IMR-90 (cell line): ENCODE measurements around the gene KL. TPM values are rescaled to one million over a fixed set of nuclear protein-coding genes. Genes with fewer than 3 reads are reported as not detected.

Experiments used
- ATAC-seq: fragments of 200-7000 bp; cut with Tn5 transposase; 2 replicates; pipeline ENCODE4 v1.9.1; 2020; ENCODE audit warnings: low read depth, mild to moderate bottlenecking, moderate library complexity
- BruUV-seq: library from RNA; stranded (reverse); fragments of 400-500 nt; replicated peaks from 2 replicates; lab custom pipeline; 2021; lab: Mats Ljungman, UMichigan
- CTCF ChIA-PET: fragments of 300-600 bp; formaldehyde crosslinking; extraction: SDS; loops from one replicate; lab custom pipeline; 2021; ENCODE audit warnings: antibody characterized with exemption; lab: Yijun Ruan, JAX
- POLR2A ChIA-PET: fragments of 300-600 bp; sonication (Branson Sonifier 250); formaldehyde crosslinking; loops from one replicate; lab custom pipeline; 2022; ENCODE audit warnings: antibody characterized with exemption; ENCODE audit not compliant: unreplicated experiment; lab: Charles Lee
- DNase-seq: peaks from one replicate; pipeline ENCODE4 v3.0.0; 2013
- H2AFZ ChIP-seq: replicated peaks from 2 replicates; pipeline ENCODE3; 2013; ENCODE audit warnings: low read length, mild to moderate bottlenecking; ENCODE audit not compliant: poor library complexity
- H2AK5ac ChIP-seq: 2 replicates; pipeline ENCODE4 v1.6.1; 2013; ENCODE audit warnings: low read depth, low read length, inconsistent platforms
- H2AK9ac ChIP-seq: replicated peaks from 2 replicates; pipeline ENCODE3; 2013; ENCODE audit warnings: mild to moderate bottlenecking, low read depth, low read length, moderate library complexity; ENCODE audit not compliant: poor library complexity
- H2BK120ac ChIP-seq: 2 replicates; pipeline ENCODE4 v1.6.1; 2013; ENCODE audit warnings: low read depth, low read length, inconsistent platforms
- H2BK15ac ChIP-seq: 3 replicates; pipeline ENCODE4 v1.6.1; 2013; ENCODE audit warnings: low read depth, low read length, inconsistent platforms
- H2BK20ac ChIP-seq: 2 replicates; pipeline ENCODE4 v1.6.1; 2013; ENCODE audit warnings: low read depth, mild to moderate bottlenecking, inconsistent platforms, low read length, moderate library complexity
- H2BK5ac ChIP-seq: 2 replicates; pipeline ENCODE4 v1.6.1; 2013; ENCODE audit warnings: mild to moderate bottlenecking, low read depth, low read length, inconsistent platforms; ENCODE audit not compliant: poor library complexity, severe bottlenecking
- H3K14ac ChIP-seq: replicated peaks from 2 replicates; pipeline ENCODE4 v1.6.1; 2013; ENCODE audit warnings: low read depth, low read length, inconsistent platforms
- H3K18ac ChIP-seq: 2 replicates; pipeline ENCODE4 v1.6.1; 2013; ENCODE audit warnings: low read depth, low read length, control low read depth
- H3K23ac ChIP-seq: 2 replicates; pipeline ENCODE4 v1.6.1; 2013; ENCODE audit warnings: low read depth, low read length, inconsistent platforms
- H3K27ac ChIP-seq: 2 replicates; pipeline ENCODE4 v1.5.1; 2013; ENCODE audit warnings: mild to moderate bottlenecking, control low read depth, low read length; ENCODE audit not compliant: insufficient read depth
- H3K27me3 ChIP-seq: 2 replicates; pipeline ENCODE4 v1.6.1; 2013; ENCODE audit warnings: low read length; ENCODE audit not compliant: control insufficient read depth, insufficient read depth
- H3K36me3 ChIP-seq: 2 replicates; pipeline ENCODE4 v1.6.1; 2013; ENCODE audit warnings: low read length, mixed read lengths; ENCODE audit not compliant: control insufficient read depth, insufficient read depth
- H3K4ac ChIP-seq: 2 replicates; pipeline ENCODE4 v1.6.1; 2013; ENCODE audit warnings: low read depth, low read length, inconsistent platforms
- H3K4me1 ChIP-seq: 2 replicates; pipeline ENCODE4 v1.6.1; 2013; ENCODE audit warnings: low read length, mixed read lengths; ENCODE audit not compliant: control insufficient read depth, insufficient read depth
- H3K4me2 ChIP-seq: 2 replicates; pipeline ENCODE4 v1.6.1; 2013; ENCODE audit warnings: low read depth, mild to moderate bottlenecking, control low read depth, low read length, moderate library complexity
- H3K4me3 ChIP-seq: 2 replicates; pipeline ENCODE4 v1.5.1; 2013; ENCODE audit warnings: low read depth, mild to moderate bottlenecking, control low read depth, low read length, moderate library complexity; ENCODE audit not compliant: insufficient read depth
- H3K56ac ChIP-seq: 2 replicates; pipeline ENCODE4 v1.6.1; 2013; ENCODE audit warnings: low read length, inconsistent platforms; ENCODE audit not compliant: insufficient read depth; ENCODE audit errors: extremely low read depth
- H3K79me1 ChIP-seq, 2 experiments: 2 replicates each; pipeline ENCODE4 v1.6.1; 2013; ENCODE audit warnings: low read length in 2 of 2, inconsistent platforms in 1 of 2, low read depth in 1 of 2
- H3K9ac ChIP-seq: 2 replicates; pipeline ENCODE4 v1.6.1; 2013; ENCODE audit warnings: low read depth, low read length, control low read depth
- H3K9me1 ChIP-seq: 2 replicates; pipeline ENCODE4 v1.6.1; 2013; ENCODE audit warnings: low read length, inconsistent platforms; ENCODE audit not compliant: insufficient read depth
- H3K9me3 ChIP-seq: 2 replicates; pipeline ENCODE4 v1.6.1; 2013; ENCODE audit warnings: low read length; ENCODE audit not compliant: control insufficient read depth, insufficient read depth
- H4K20me1 ChIP-seq: 2 replicates; pipeline ENCODE4 v1.6.1; 2013; ENCODE audit warnings: low read length, inconsistent platforms; ENCODE audit not compliant: insufficient read depth
- H4K5ac ChIP-seq: 2 replicates; pipeline ENCODE4 v1.6.1; 2013; ENCODE audit warnings: mild to moderate bottlenecking, low read depth, low read length, control low read depth
- H4K8ac ChIP-seq, 2 experiments: 2 replicates each; pipeline ENCODE4 v1.6.1; 2013; ENCODE audit warnings: low read depth in 2 of 2, low read length in 2 of 2, control low read depth in 1 of 2, inconsistent platforms in 1 of 2
- H4K91ac ChIP-seq: 2 replicates; pipeline ENCODE4 v1.6.1; 2013; ENCODE audit warnings: low read depth, low read length, inconsistent platforms; ENCODE audit not compliant: insufficient read depth
- BHLHE40 ChIP-seq: fragments of 150-350 bp; IDR thresholded peaks from 2 replicates; pipeline ENCODE4 v1.6.1; 2016; ENCODE audit warnings: mild to moderate bottlenecking, low read depth, low read length
- CEBPB ChIP-seq: IDR thresholded peaks from 2 replicates; pipeline ENCODE4 v1.6.1; 2012; ENCODE audit warnings: low read depth, low read length, improper control_type of control experiment
- CHD1 ChIP-seq: IDR thresholded peaks from 2 replicates; pipeline ENCODE4 v1.6.1; 2012; ENCODE audit warnings: low read depth, low read length, improper control_type of control experiment
- CTCF ChIP-seq: conservative IDR thresholded peaks from 2 replicates; pipeline ENCODE4 v1.5.1; 2012; ENCODE audit warnings: mild to moderate bottlenecking, low read depth, low read length, improper control_type of control experiment
- FOS ChIP-seq: fragments of 150-350 bp; IDR thresholded peaks from 2 replicates; pipeline ENCODE4 v1.6.1; 2016; ENCODE audit warnings: low read depth, low read length
- MAFK ChIP-seq: IDR thresholded peaks from 2 replicates; pipeline ENCODE4 v1.6.1; 2012; ENCODE audit warnings: low read depth, low read length, improper control_type of control experiment
- MAZ ChIP-seq: IDR thresholded peaks from 2 replicates; pipeline ENCODE4 v1.6.1; 2012; ENCODE audit warnings: low read depth, mild to moderate bottlenecking, low read length, improper control_type of control experiment, moderate library complexity, borderline replicate concordance
- MXI1 ChIP-seq: IDR thresholded peaks from 2 replicates; pipeline ENCODE4 v1.6.1; 2012; ENCODE audit warnings: low read depth, mild to moderate bottlenecking, low read length, moderate library complexity, borderline replicate concordance
- NFE2L2 ChIP-seq: fragments of 150-350 bp; IDR thresholded peaks from 2 replicates; pipeline ENCODE4 v1.6.1; 2016; ENCODE audit warnings: low read depth, mild to moderate bottlenecking, low read length
- POLR2A ChIP-seq: IDR thresholded peaks from 2 replicates; pipeline ENCODE4 v1.6.1; 2012; ENCODE audit warnings: mild to moderate bottlenecking, low read depth, low read length
- RAD21 ChIP-seq: IDR thresholded peaks from 2 replicates; pipeline ENCODE4 v1.6.1; 2012; ENCODE audit warnings: low read length, improper control_type of control experiment
- RCOR1 ChIP-seq: IDR thresholded peaks from 2 replicates; pipeline ENCODE4 v1.6.1; 2012; ENCODE audit warnings: mild to moderate bottlenecking, low read length, improper control_type of control experiment; ENCODE audit not compliant: insufficient replicate concordance
- RFX5 ChIP-seq: IDR thresholded peaks from 2 replicates; pipeline ENCODE4 v1.8.0; 2012; ENCODE audit warnings: low read depth, mild to moderate bottlenecking, low read length, moderate library complexity
- SMC3 ChIP-seq: fragments of 150-350 bp; IDR thresholded peaks from 2 replicates; pipeline ENCODE4 v1.6.1; 2016; ENCODE audit warnings: low read depth, mild to moderate bottlenecking, antibody characterized with exemption, low read length, moderate library complexity
- USF2 ChIP-seq: fragments of 150-350 bp; IDR thresholded peaks from 2 replicates; pipeline ENCODE4 v1.6.1; 2017; ENCODE audit warnings: mild to moderate bottlenecking, antibody characterized with exemption, low read length, low read depth
- WGBS, 2 experiments: methylation state at CpG; one replicate each; pipeline versions ENCODE4 v1.1.5 to v1.1.7; 2013; ENCODE audit warnings: missing lambda C conversion rate in 2 of 2; ENCODE audit not compliant: insufficient read length in 1 of 2; ENCODE audit errors: extremely low coverage in 2 of 2; 5-methylcytosine and 5-hydroxymethylcytosine counted together
- dilution Hi-C: fragments of 300-500 bp; cut with HindIII; formaldehyde crosslinking; loops from one replicate; pipeline ENCODE4 v1.14.3; 2018; ENCODE audit warnings: low sequenced_read_pairs; ENCODE audit not compliant: unreplicated experiment
- in situ Hi-C: fragments of 300-500 bp; cut with MboI; formaldehyde crosslinking; loops from 3 replicates; pipeline ENCODE4 v1.14.3; 2019; ENCODE audit warnings: low sequenced_read_pairs, inconsistent platforms, mixed read lengths
- intact Hi-C: fragments of 100-400 bp; cut with micrococcal nuclease; formaldehyde crosslinking; loops from 2 replicates; pipeline ENCODE4 v1.10.0; 2022
- polyA plus RNA-seq, 3 experiments: library from polyadenylated mRNA; depleted of rRNA; stranded (reverse); fragments of >200 nt; gene quantifications; 2 replicates each; pipeline ENCODE4 v1.2.3, GENCODE V29; 2012; ENCODE audit warnings: low replicate concordance in 1 of 3
- total RNA-seq: library from RNA; depleted of rRNA; stranded (reverse); fragments of >200 nt; gene quantifications from 2 replicates; pipeline ENCODE4 v1.2.3, GENCODE V29; 2012
- TF ChIP-seq, protein P1 (sequence below): fragments of 150-350 bp; IDR thresholded peaks from 2 replicates; pipeline ENCODE4 v1.6.1; 2016; ENCODE audit warnings: low read depth, mild to moderate bottlenecking, low read length, moderate library complexity, borderline replicate concordance

Gene KL
- total and polyA plus RNA-seq, 2 of the 4 experiments (the other 2 are of a cell fraction) = not detected

- no peak overlapping the region for H2BK5ac ChIP-seq
- DNase-seq (no peak), ATAC-seq (no peak)
- POLR2A ChIA-PET = no interaction called here
- H3K4me1 ChIP-seq = no peaks in the 10 kb centered on the region
- no peaks in the 10 kb centered on the region for H3K79me1 ChIP-seq
- no CpG with 5 or more reads among the region's 3 CpGs for WGBS, 2 experiments
- no peak overlapping the region for H2AFZ ChIP-seq
- in situ Hi-C loops (no loop called here), intact Hi-C loops (no loop called here), dilution Hi-C loops (no loop called here)
- no peak overlapping the region for H4K5ac ChIP-seq
- no peak overlapping the region for H4K91ac ChIP-seq
- BruUV-seq = no TSS peak
- no peak overlapping the region for H3K23ac ChIP-seq
- H3K4me2 ChIP-seq = no peak overlapping the region
- H2BK15ac ChIP-seq = no peak overlapping the region
- TF ChIP-seq NFE2L2 (no peak), POLR2A (no peak), RFX5 (no peak), MAFK (no peak), SMC3 (no peak), FOS (no peak), CEBPB (no peak), MXI1 (no peak), MAZ (no peak), BHLHE40 (no peak), RAD21 (no peak), CTCF (no peak), CHD1 (no peak), USF2 (no peak), RCOR1 (no peak)
- TF ChIP-seq, protein P1, sequence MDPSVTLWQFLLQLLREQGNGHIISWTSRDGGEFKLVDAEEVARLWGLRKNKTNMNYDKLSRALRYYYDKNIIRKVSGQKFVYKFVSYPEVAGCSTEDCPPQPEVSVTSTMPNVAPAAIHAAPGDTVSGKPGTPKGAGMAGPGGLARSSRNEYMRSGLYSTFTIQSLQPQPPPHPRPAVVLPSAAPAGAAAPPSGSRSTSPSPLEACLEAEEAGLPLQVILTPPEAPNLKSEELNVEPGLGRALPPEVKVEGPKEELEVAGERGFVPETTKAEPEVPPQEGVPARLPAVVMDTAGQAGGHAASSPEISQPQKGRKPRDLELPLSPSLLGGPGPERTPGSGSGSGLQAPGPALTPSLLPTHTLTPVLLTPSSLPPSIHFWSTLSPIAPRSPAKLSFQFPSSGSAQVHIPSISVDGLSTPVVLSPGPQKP = no peak
- H3K4ac ChIP-seq = no peak overlapping the region
- H3K36me3 ChIP-seq = no peaks in the 10 kb centered on the region
- no peak overlapping the region for H3K18ac ChIP-seq
- CTCF ChIA-PET = no interaction called here
- no peak overlapping the region for H3K4me3 ChIP-seq
- H3K14ac ChIP-seq = no peak overlapping the region
- H3K9ac ChIP-seq = no peak overlapping the region
- no peak overlapping the region for H2AK9ac ChIP-seq
- peaks cover 4% of the 10 kb centered on the region for H3K27me3 ChIP-seq
- H3K27ac ChIP-seq = no peak overlapping the region
- no peaks in the 10 kb centered on the region for H4K20me1 ChIP-seq
- H3K9me3 ChIP-seq = peaks cover 7% of the 10 kb centered on the region
- no peak overlapping the region for H2AK5ac ChIP-seq
- H4K8ac ChIP-seq = no peak overlapping the region
- no peak overlapping the region for H2BK120ac ChIP-seq
- H3K56ac ChIP-seq = no peak overlapping the region
- no peak overlapping the region for H2BK20ac ChIP-seq
- no peaks in the 10 kb centered on the region for H3K9me1 ChIP-seq
Observed at GRCh38 chr13:33006638-33007037, 9.6 kb upstream of the KL start.
